IMR-90 (cell line): ENCODE results near the gene ARSB.

Source experiments
- CEBPB ChIP-seq: IDR thresholded peaks from 2 replicates; pipeline ENCODE4 v1.6.1; 2012; ENCODE audit warnings: low read depth, low read length, improper control_type of control experiment
- CHD1 ChIP-seq: IDR thresholded peaks from 2 replicates; pipeline ENCODE4 v1.6.1; 2012; ENCODE audit warnings: low read depth, low read length, improper control_type of control experiment
- FOS ChIP-seq: fragments of 150-350 bp; IDR thresholded peaks from 2 replicates; pipeline ENCODE4 v1.6.1; 2016; ENCODE audit warnings: low read depth, low read length
- MAFK ChIP-seq: IDR thresholded peaks from 2 replicates; pipeline ENCODE4 v1.6.1; 2012; ENCODE audit warnings: low read depth, low read length, improper control_type of control experiment
- MAZ ChIP-seq: IDR thresholded peaks from 2 replicates; pipeline ENCODE4 v1.6.1; 2012; ENCODE audit warnings: low read depth, mild to moderate bottlenecking, low read length, improper control_type of control experiment, moderate library complexity, borderline replicate concordance
- MXI1 ChIP-seq: IDR thresholded peaks from 2 replicates; pipeline ENCODE4 v1.6.1; 2012; ENCODE audit warnings: low read depth, mild to moderate bottlenecking, low read length, moderate library complexity, borderline replicate concordance
- POLR2A ChIP-seq: IDR thresholded peaks from 2 replicates; pipeline ENCODE4 v1.6.1; 2012; ENCODE audit warnings: mild to moderate bottlenecking, low read depth, low read length
- RAD21 ChIP-seq: IDR thresholded peaks from 2 replicates; pipeline ENCODE4 v1.6.1; 2012; ENCODE audit warnings: low read length, improper control_type of control experiment
- RCOR1 ChIP-seq: IDR thresholded peaks from 2 replicates; pipeline ENCODE4 v1.6.1; 2012; ENCODE audit warnings: mild to moderate bottlenecking, low read length, improper control_type of control experiment; ENCODE audit not compliant: insufficient replicate concordance
- RFX5 ChIP-seq: IDR thresholded peaks from 2 replicates; pipeline ENCODE4 v1.8.0; 2012; ENCODE audit warnings: low read depth, mild to moderate bottlenecking, low read length, moderate library complexity
- SMC3 ChIP-seq: fragments of 150-350 bp; IDR thresholded peaks from 2 replicates; pipeline ENCODE4 v1.6.1; 2016; ENCODE audit warnings: low read depth, mild to moderate bottlenecking, antibody characterized with exemption, low read length, moderate library complexity
- TF ChIP-seq, protein P1 (sequence below): conservative IDR thresholded peaks from 2 replicates; pipeline ENCODE4 v1.5.1; 2012; ENCODE audit warnings: mild to moderate bottlenecking, low read depth, low read length, improper control_type of control experiment
- TF ChIP-seq, protein P2 (sequence below): fragments of 150-350 bp; IDR thresholded peaks from 2 replicates; pipeline ENCODE4 v1.6.1; 2017; ENCODE audit warnings: mild to moderate bottlenecking, antibody characterized with exemption, low read length, low read depth
- TF ChIP-seq, protein P3 (sequence below): fragments of 150-350 bp; IDR thresholded peaks from 2 replicates; pipeline ENCODE4 v1.6.1; 2016; ENCODE audit warnings: low read depth, mild to moderate bottlenecking, low read length, moderate library complexity, borderline replicate concordance

DNA sequence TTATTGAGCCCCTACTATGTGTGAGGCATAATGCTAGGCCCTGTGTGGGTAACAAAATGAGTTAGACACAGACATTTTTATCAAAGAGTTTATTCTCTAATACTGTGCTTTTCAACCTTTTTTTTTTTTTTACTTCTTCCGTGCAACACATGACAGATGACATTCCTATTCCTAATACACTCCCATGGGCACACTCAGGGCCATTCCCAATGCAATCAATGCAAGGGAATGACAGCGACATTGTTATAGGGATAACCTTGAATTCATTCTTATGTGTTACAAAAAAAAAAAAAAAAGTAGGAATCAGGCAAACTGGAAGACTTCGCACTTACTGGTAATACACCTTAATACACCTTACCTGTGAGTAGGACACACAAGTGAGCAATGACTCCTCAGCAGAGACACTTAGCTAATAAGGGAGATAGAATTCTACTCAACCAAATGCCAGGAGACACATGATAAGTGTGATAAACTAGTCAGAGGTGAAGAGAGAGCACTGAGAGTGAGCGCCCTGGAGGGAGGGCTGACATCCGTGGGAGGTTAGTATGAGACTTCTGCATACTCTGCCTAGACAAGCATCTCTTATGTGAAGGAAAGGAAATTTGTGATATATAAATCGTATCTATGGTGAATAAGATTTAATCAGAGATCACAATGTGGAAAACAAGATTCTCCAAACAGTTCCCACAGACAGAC lies 21.0 kb upstream of the ARSB start:
- TF ChIP-seq FOS (no peak), MAFK (no peak), CHD1 (no peak), POLR2A (no peak), CEBPB (no peak), SMC3 (no peak), RAD21 (no peak), MXI1 (no peak), MAZ (no peak), RCOR1 (no peak), RFX5 (no peak)
- TF ChIP-seq, protein P1, sequence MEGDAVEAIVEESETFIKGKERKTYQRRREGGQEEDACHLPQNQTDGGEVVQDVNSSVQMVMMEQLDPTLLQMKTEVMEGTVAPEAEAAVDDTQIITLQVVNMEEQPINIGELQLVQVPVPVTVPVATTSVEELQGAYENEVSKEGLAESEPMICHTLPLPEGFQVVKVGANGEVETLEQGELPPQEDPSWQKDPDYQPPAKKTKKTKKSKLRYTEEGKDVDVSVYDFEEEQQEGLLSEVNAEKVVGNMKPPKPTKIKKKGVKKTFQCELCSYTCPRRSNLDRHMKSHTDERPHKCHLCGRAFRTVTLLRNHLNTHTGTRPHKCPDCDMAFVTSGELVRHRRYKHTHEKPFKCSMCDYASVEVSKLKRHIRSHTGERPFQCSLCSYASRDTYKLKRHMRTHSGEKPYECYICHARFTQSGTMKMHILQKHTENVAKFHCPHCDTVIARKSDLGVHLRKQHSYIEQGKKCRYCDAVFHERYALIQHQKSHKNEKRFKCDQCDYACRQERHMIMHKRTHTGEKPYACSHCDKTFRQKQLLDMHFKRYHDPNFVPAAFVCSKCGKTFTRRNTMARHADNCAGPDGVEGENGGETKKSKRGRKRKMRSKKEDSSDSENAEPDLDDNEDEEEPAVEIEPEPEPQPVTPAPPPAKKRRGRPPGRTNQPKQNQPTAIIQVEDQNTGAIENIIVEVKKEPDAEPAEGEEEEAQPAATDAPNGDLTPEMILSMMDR = no peak
- TF ChIP-seq, protein P2, sequence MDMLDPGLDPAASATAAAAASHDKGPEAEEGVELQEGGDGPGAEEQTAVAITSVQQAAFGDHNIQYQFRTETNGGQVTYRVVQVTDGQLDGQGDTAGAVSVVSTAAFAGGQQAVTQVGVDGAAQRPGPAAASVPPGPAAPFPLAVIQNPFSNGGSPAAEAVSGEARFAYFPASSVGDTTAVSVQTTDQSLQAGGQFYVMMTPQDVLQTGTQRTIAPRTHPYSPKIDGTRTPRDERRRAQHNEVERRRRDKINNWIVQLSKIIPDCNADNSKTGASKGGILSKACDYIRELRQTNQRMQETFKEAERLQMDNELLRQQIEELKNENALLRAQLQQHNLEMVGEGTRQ = no peak
- TF ChIP-seq, protein P3, sequence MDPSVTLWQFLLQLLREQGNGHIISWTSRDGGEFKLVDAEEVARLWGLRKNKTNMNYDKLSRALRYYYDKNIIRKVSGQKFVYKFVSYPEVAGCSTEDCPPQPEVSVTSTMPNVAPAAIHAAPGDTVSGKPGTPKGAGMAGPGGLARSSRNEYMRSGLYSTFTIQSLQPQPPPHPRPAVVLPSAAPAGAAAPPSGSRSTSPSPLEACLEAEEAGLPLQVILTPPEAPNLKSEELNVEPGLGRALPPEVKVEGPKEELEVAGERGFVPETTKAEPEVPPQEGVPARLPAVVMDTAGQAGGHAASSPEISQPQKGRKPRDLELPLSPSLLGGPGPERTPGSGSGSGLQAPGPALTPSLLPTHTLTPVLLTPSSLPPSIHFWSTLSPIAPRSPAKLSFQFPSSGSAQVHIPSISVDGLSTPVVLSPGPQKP = no peak
